GM12892 (cell line): ENCODE data around the gene LSG1.

Source experiments
- POLR2A ChIP-seq: IDR thresholded peaks from 2 replicates; pipeline ENCODE4 v1.6.1; 2011; ENCODE audit warnings: low read depth, low read length, control low read depth
- POLR2AphosphoS5 ChIP-seq: IDR thresholded peaks from 2 replicates; pipeline ENCODE4 v1.6.1; 2011; ENCODE audit warnings: low read depth, low read length, control low read depth
- TAF1 ChIP-seq: IDR thresholded peaks from 2 replicates; pipeline ENCODE4 v1.6.1; 2011; ENCODE audit warnings: low read depth, mild to moderate bottlenecking, control low read depth, low read length, borderline replicate concordance

DNA sequence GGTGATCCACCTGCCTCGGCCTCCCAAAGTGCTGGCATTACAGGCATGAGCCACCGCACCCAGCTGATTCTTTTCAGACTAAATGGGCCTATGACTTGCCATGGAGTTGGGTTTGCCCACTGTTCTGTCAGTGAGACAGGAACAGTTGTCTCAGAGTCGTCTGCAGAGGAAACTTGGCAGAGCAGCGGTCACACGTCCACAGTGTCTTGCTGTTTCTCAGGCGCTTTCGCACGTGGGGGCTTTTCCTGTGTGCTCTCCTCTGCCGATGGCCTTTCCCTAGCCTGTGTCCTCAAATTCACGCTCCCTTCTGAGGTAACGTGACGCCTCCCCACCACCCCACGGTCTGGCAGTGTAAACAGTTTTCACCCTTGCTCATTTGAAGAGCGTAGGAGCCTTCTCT lies 50.0 kb downstream of the LSG1 start:
- TF ChIP-seq POLR2A (no peak), POLR2AphosphoS5 (no peak), TAF1 (no peak)
